ENCODE data around the gene CNIH3.

DNA sequence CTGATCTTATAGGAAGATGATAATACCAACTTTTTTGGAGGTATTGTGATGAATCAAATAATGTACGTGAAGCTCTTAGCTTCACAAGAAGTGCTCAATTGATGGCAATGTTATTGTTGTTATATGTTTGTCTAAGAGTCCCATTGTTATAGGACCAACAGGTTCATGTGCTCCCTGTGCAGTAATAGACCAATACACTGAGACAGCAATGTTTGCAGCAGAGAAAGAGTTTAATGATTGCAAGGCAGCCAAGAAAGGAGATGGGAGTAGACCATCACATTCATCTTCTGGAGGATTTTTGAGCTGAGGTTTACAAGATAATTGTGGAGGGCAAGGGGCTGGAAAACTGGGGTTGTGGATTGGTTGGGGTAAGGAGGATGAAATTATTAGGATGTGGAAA lies 143.0 kb downstream of the CNIH3 start:
- TF ChIP-seq, protein P1, sequence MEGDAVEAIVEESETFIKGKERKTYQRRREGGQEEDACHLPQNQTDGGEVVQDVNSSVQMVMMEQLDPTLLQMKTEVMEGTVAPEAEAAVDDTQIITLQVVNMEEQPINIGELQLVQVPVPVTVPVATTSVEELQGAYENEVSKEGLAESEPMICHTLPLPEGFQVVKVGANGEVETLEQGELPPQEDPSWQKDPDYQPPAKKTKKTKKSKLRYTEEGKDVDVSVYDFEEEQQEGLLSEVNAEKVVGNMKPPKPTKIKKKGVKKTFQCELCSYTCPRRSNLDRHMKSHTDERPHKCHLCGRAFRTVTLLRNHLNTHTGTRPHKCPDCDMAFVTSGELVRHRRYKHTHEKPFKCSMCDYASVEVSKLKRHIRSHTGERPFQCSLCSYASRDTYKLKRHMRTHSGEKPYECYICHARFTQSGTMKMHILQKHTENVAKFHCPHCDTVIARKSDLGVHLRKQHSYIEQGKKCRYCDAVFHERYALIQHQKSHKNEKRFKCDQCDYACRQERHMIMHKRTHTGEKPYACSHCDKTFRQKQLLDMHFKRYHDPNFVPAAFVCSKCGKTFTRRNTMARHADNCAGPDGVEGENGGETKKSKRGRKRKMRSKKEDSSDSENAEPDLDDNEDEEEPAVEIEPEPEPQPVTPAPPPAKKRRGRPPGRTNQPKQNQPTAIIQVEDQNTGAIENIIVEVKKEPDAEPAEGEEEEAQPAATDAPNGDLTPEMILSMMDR (IDR thresholded peaks at IDR 0.05): no peak
- TF ChIP-seq POLR2A (IDR thresholded peaks at IDR 0.05): no peak
- no peak for TF ChIP-seq EP300 (IDR thresholded peaks at IDR 0.05)
- no peak for TF ChIP-seq POLR2AphosphoS5 (IDR thresholded peaks at IDR 0.05)
